GM11168 (cell line): ENCODE results near the gene ARHGEF16.

Source experiments
- in situ Hi-C: fragments of 300-500 bp; cut with MboI; formaldehyde crosslinking; loops from one replicate; pipeline ENCODE4 v1.12.0; 2022; ENCODE audit warnings: low sequenced_read_pairs; ENCODE audit not compliant: unreplicated experiment

The ARHGEF16 gene

GRCh38 chr1:3420218-3420951 is 34.1 kb upstream of the ARHGEF16 start:
- in situ Hi-C loops = no loop called here

GRCh38 chr1:3422638-3423037 is 31.8 kb upstream of the ARHGEF16 start:
- in situ Hi-C loops = no loop called here

- in situ Hi-C loops = no loop called here
Observed at GRCh38 chr1:3423245-3423829, 31.1 kb upstream of the ARHGEF16 start.

GRCh38 chr1:3423896-3424611 is 30.4 kb upstream of the ARHGEF16 start:
- in situ Hi-C loops = no loop called here

GRCh38 chr1:3425486-3426215 is 28.8 kb upstream of the ARHGEF16 start:
- in situ Hi-C loops = no loop called here

- in situ Hi-C loops = no loop called here
Observed at GRCh38 chr1:3426956-3427535, 27.4 kb upstream of the ARHGEF16 start.

- in situ Hi-C loops = no loop called here
Observed at GRCh38 chr1:3427711-3428704, 26.5 kb upstream of the ARHGEF16 start.

- in situ Hi-C loops = no loop called here
Observed at GRCh38 chr1:3428899-3429298, 25.6 kb upstream of the ARHGEF16 start.

GRCh38 chr1:3429320-3429719 is 25.1 kb upstream of the ARHGEF16 start:
- in situ Hi-C loops = no loop called here

GRCh38 chr1:3429766-3430165 is 24.7 kb upstream of the ARHGEF16 start:
- in situ Hi-C loops = no loop called here

GRCh38 chr1:3430406-3430805 is 24.1 kb upstream of the ARHGEF16 start:
- in situ Hi-C loops = no loop called here

GRCh38 chr1:3430820-3431219 is 23.6 kb upstream of the ARHGEF16 start:
- in situ Hi-C loops = no loop called here

GRCh38 chr1:3431266-3431665 is 23.2 kb upstream of the ARHGEF16 start:
- in situ Hi-C loops = no loop called here

- in situ Hi-C loops = no loop called here
Observed at GRCh38 chr1:3431686-3432085, 22.8 kb upstream of the ARHGEF16 start.

GRCh38 chr1:3432306-3432705 is 22.2 kb upstream of the ARHGEF16 start:
- in situ Hi-C loops = no loop called here

GRCh38 chr1:3433076-3433475 is 21.4 kb upstream of the ARHGEF16 start:
- in situ Hi-C loops = no loop called here

GRCh38 chr1:3433596-3434320 is 20.7 kb upstream of the ARHGEF16 start:
- in situ Hi-C loops = no loop called here

GRCh38 chr1:3434406-3435110 is 19.9 kb upstream of the ARHGEF16 start:
- in situ Hi-C loops = no loop called here
